ENCODE results near the gene DIAPH1. TPM values are rescaled to one million over a fixed set of nuclear protein-coding genes. Genes with fewer than 3 reads are reported as not detected.

Gene DIAPH1
- total RNA-seq, 1 experiment from 2014 or later, result 117 TPM

- Histone ChIP-seq H2AFZ (ENCODE audit: low read length) (no peak overlapping the region), H2BK20ac (ENCODE audit: low read depth, low read length, poor library complexity, severe bottlenecking) (no peak overlapping the region), H3K23me2 (ENCODE audit: insufficient read length, low read depth, low read length, poor library complexity, severe bottlenecking) (no peaks in the 10 kb centered on the region), H2BK120ac (ENCODE audit: low read depth, low read length, poor library complexity, severe bottlenecking) (no peak overlapping the region), H3K79me1 (ENCODE audit: insufficient read depth, low read depth, low read length, poor library complexity, severe bottlenecking) (peaks cover 2% of the 10 kb centered on the region), H3K4me1 (ENCODE audit: insufficient read depth, low read length) (no peaks in the 10 kb centered on the region; the same call in none of the 2 replicates), H3K4me2 (ENCODE audit: insufficient read depth, insufficient read length, low read length) (no peak overlapping the region), H2BK15ac (ENCODE audit: low read depth, low read length) (no peak overlapping the region), H4K20me1 (ENCODE audit: control insufficient read depth, insufficient read depth, insufficient read length) (no peaks in the 10 kb centered on the region), H3K23ac (ENCODE audit: insufficient read length, low read depth, low read length) (no peak overlapping the region), H3K14ac (ENCODE audit: insufficient read depth, low read length) (no peak overlapping the region), H4K8ac (replicated peaks; ENCODE audit: insufficient read length, low read depth, low read length) (no peak overlapping the region), H2BK5ac (ENCODE audit: insufficient read length, low read length) (no peak overlapping the region), H3K9ac (ENCODE audit: extremely low read depth, insufficient read length, low read length) (no peak overlapping the region), H2AK5ac (ENCODE audit: insufficient read length, low read length) (no peak overlapping the region), H3T11ph (ENCODE audit: low read length) (no peak overlapping the region), H3K27me3 (ENCODE audit: insufficient read depth, low read length) (no peaks in the 10 kb centered on the region), H3K9me3 (ENCODE audit: control insufficient read depth, low read depth, low read length) (no peaks in the 10 kb centered on the region), H4K91ac (ENCODE audit: insufficient read length, low read depth, low read length) (no peak overlapping the region), H3K18ac (ENCODE audit: insufficient read length, low read depth, low read length) (no peak overlapping the region), H2BK12ac (ENCODE audit: insufficient read length, low read depth, low read length) (no peak overlapping the region), H3K79me2 (ENCODE audit: insufficient read depth, low read length) (no peaks in the 10 kb centered on the region), H4K5ac (ENCODE audit: insufficient read length, low read depth, low read length) (no peak overlapping the region), H3K4ac (ENCODE audit: low read depth, low read length) (no peak overlapping the region), H3K27ac (ENCODE audit: insufficient read length, low read depth, low read length) (no peak overlapping the region), H3K56ac (ENCODE audit: insufficient read length, low read depth, low read length) (no peak overlapping the region)
- Mint-ChIP-seq H3K4me3 (no peak overlapping the region; a peak in 1 of 5 replicates), H3K36me3 (ENCODE audit: insufficient read depth in 1 of 3, low read depth in 3 of 3) (peaks cover 39 to 77% (median 68%) of the 10 kb centered on the region in 3 experiments; a peak in 6 of 7 replicates), H3K4me1 (peaks cover 16 to 20% of the 10 kb centered on the region in 2 experiments), H3K9me3 (no peaks in the 10 kb centered on the region), H3K27ac (peak overlapping the region; percentile 72 to 97 (median 86); a peak in 6 of 7 replicates), H3K27me3 (ENCODE audit: low read depth) (no peaks in the 10 kb centered on the region; the same call in 1 of the 2 replicates)
- peak; percentile 100 for TF ChIP-seq CTCF (conservative IDR thresholded peaks at IDR 0.05)
- WGBS (ENCODE audit: extremely low coverage, insufficient read length, low lambda C conversion rate), result no CpG with 5 or more reads among the region's 12 CpGs
- peak; percentile 98 for DNase-seq
These were observed 93.9 kb downstream of the DIAPH1 start for GRCh38 chr5:141524604-141525597.

Measured in H9 (cell line).